CD14-positive monocyte (primary cell): Measurements from ENCODE around the gene STRA6. TPM values are rescaled to one million over a fixed set of nuclear protein-coding genes. Genes with fewer than 3 reads are reported as not detected.
A peak's percentile ranks its signal among the peaks of the same experiment; 100 is the strongest.

Experiments
- DNase-seq, 3 donors: peaks; one replicate each; pipeline ENCODE4 v3.0.0-alpha.2; 2011 to 2022
- H2AFZ ChIP-seq: 2 replicates; pipeline ENCODE4 v1.6.0; 2012; ENCODE audit warnings: mild to moderate bottlenecking, low read depth, low read length, inconsistent platforms; ENCODE audit not compliant: insufficient read depth, poor library complexity, severe bottlenecking
- H3K27ac ChIP-seq, 2 donors: 1 replicate in 1 of 2; 2 replicates in 1 of 2; pipeline ENCODE4 v1.5.1; 2012 to 2013; ENCODE audit warnings: low read length in 2 of 2, control low read depth in 1 of 2, inconsistent platforms in 1 of 2, low read depth in 1 of 2, mild to moderate bottlenecking in 1 of 2
- H3K27me3 ChIP-seq, 2 donors: one replicate each; pipeline versions ENCODE4 v1.6.0 to v1.6.1; 2011 to 2013; ENCODE audit warnings: low read length in 2 of 2; ENCODE audit not compliant: control insufficient read depth in 2 of 2, insufficient read depth in 2 of 2
- H3K36me3 ChIP-seq, 2 donors: replicated peaks in 1 of 2; 1 replicate in 1 of 2; 2 replicates in 1 of 2; pipeline versions ENCODE4 v1.5.1 to v1.6.1; 2012 to 2013; ENCODE audit warnings: low read length in 2 of 2, control low read depth in 1 of 2, inconsistent platforms in 1 of 2, mild to moderate bottlenecking in 1 of 2; ENCODE audit not compliant: insufficient read depth in 2 of 2, control insufficient read depth in 1 of 2
- H3K4me1 ChIP-seq, 2 donors: 1 replicate in 1 of 2; 2 replicates in 1 of 2; pipeline versions ENCODE4 v1.5.1 to v1.6.1; 2012 to 2013; ENCODE audit warnings: low read length in 2 of 2, control low read depth in 1 of 2, inconsistent platforms in 1 of 2, mild to moderate bottlenecking in 1 of 2, moderate library complexity in 1 of 2; ENCODE audit not compliant: insufficient read depth in 2 of 2, control insufficient read depth in 1 of 2
- H3K4me2 ChIP-seq: replicated peaks from 2 replicates; pipeline ENCODE3; 2012; ENCODE audit warnings: low read length, moderate library complexity, mild to moderate bottlenecking; ENCODE audit not compliant: poor library complexity, severe bottlenecking; ENCODE audit errors: extremely low read depth
- H3K4me3 ChIP-seq, 3 experiments: fragments of 200-600 bp in 1 of 3; sonication (generic) in 1 of 3; replicated peaks in 1 of 3; 1 replicate in 2 of 3; 2 replicates in 1 of 3; pipeline ENCODE4 v1.5.1; 2011 to 2013; ENCODE audit warnings: low read length in 3 of 3, mild to moderate bottlenecking in 3 of 3, control low read depth in 2 of 3, low read depth in 2 of 3, inconsistent platforms in 1 of 3, moderate library complexity in 1 of 3
- H3K79me2 ChIP-seq: 2 replicates; pipeline ENCODE4 v1.6.0; 2012; ENCODE audit warnings: mild to moderate bottlenecking, control low read depth, inconsistent platforms, low read length, moderate library complexity; ENCODE audit not compliant: insufficient read depth
- H3K9ac ChIP-seq: 2 replicates; pipeline ENCODE4 v1.6.0; 2017; ENCODE audit warnings: low read length, mild to moderate bottlenecking; ENCODE audit not compliant: insufficient read depth, poor library complexity, severe bottlenecking
- H3K9me3 ChIP-seq, 2 donors: replicated peaks in 1 of 2; 1 replicate in 1 of 2; 2 replicates in 1 of 2; pipeline versions ENCODE4 v1.5.1 to v1.6.1; 2012 to 2013; ENCODE audit warnings: low read length in 2 of 2, control low read depth in 1 of 2; ENCODE audit not compliant: control insufficient read depth in 1 of 2, insufficient read depth in 1 of 2
- H4K20me1 ChIP-seq: 2 replicates; pipeline ENCODE4 v1.6.0; 2012; ENCODE audit warnings: mild to moderate bottlenecking, low read length, control low read depth, moderate library complexity; ENCODE audit not compliant: insufficient read depth
- H3K27ac Mint-ChIP-seq, 7 donors: one replicate each; pipeline ENCODE4 v1.8.0; 2020; ENCODE audit warnings: mild to moderate bottlenecking in 7 of 7, mixed read lengths in 7 of 7, moderate library complexity in 6 of 7, inconsistent platforms in 2 of 7
- H3K27me3 Mint-ChIP-seq, 3 donors: one replicate each; pipeline ENCODE4 v1.8.0; 2021 to 2022; ENCODE audit warnings: low read depth in 3 of 3, mild to moderate bottlenecking in 3 of 3, mixed read lengths in 3 of 3, moderate library complexity in 3 of 3, inconsistent platforms in 1 of 3
- H3K36me3 Mint-ChIP-seq, 2 donors: one replicate each; pipeline ENCODE4 v1.8.0; 2020; ENCODE audit warnings: mixed read lengths in 2 of 2, inconsistent platforms in 1 of 2, mild to moderate bottlenecking in 1 of 2
- H3K4me1 Mint-ChIP-seq: one replicate; pipeline ENCODE4 v1.8.0; 2020; ENCODE audit warnings: mild to moderate bottlenecking, mixed read lengths
- H3K4me3 Mint-ChIP-seq, 2 donors: one replicate each; pipeline ENCODE4 v1.8.0; 2020; ENCODE audit warnings: mild to moderate bottlenecking in 2 of 2, mixed read lengths in 2 of 2, moderate library complexity in 1 of 2
- H3K9me3 Mint-ChIP-seq, 7 donors: one replicate each; pipeline ENCODE4 v1.8.0; 2020 to 2022; ENCODE audit warnings: mixed read lengths in 7 of 7, mild to moderate bottlenecking in 6 of 7, moderate library complexity in 6 of 7, inconsistent platforms in 2 of 7
- WGBS: methylation state at CpG from one replicate; pipeline ENCODE4 v1.1.5; 2013; ENCODE audit warnings: missing lambda C conversion rate; ENCODE audit not compliant: insufficient coverage; 5-methylcytosine and 5-hydroxymethylcytosine counted together
- intact Hi-C, 2 donors: fragments of 100-400 bp; cut with micrococcal nuclease; formaldehyde crosslinking; loops; one replicate each; pipeline versions ENCODE4 v1.15.0 to v1.15.1; 2023
- polyA plus RNA-seq, 3 donors: library from polyadenylated mRNA; depleted of rRNA in 1 of 3; unstranded in 2 of 3; stranded (reverse) in 1 of 3; fragments of 300-500 nt in 2 of 3; fragments of >200 nt in 1 of 3; fragmentation: Illumina TruSeq in 2 of 3; gene quantifications; 1 replicate in 2 of 3; 2 replicates in 1 of 3; pipeline ENCODE4 v1.2.3, GENCODE V29; 2012 to 2021
- TF ChIP-seq, protein P1 (sequence below): fragments of 200-600 bp; IDR thresholded peaks from one replicate; pipeline ENCODE4 v1.8.0; 2022; ENCODE audit warnings: antibody characterized with exemption, mild to moderate bottlenecking

Gene STRA6
- polyA plus RNA-seq, 3 donors, result not detected

- DNase-seq, result no peak
- H3K9me3 Mint-ChIP-seq, result no peaks in the 10 kb centered on the region
- H3K79me2 ChIP-seq, result no peaks in the 10 kb centered on the region
- H3K36me3 Mint-ChIP-seq, result no peaks in the 10 kb centered on the region
- no peak overlapping the region for H3K27ac Mint-ChIP-seq
- intact Hi-C loops, result no loop called here
- H3K9ac ChIP-seq, result no peak overlapping the region
- H3K4me2 ChIP-seq, result no peak overlapping the region
- peaks cover 2 to 16% of the 10 kb centered on the region in 2 donors for H3K27me3 ChIP-seq
- no peak overlapping the region for H3K4me3 ChIP-seq
- no peak overlapping the region for H3K4me3 Mint-ChIP-seq
- no peak overlapping the region for H3K27ac ChIP-seq
- H3K27me3 Mint-ChIP-seq, result peaks cover 25 to 43% (median 31%) of the 10 kb centered on the region in 3 donors
- H3K4me1 ChIP-seq, result no peaks in the 10 kb centered on the region
- WGBS, result 57% methylated on average over 5 of the region's 5 CpGs
- H2AFZ ChIP-seq, result no peak overlapping the region
- no peaks in the 10 kb centered on the region for H3K36me3 ChIP-seq
- no peaks in the 10 kb centered on the region for H4K20me1 ChIP-seq
- no peaks in the 10 kb centered on the region for H3K4me1 Mint-ChIP-seq
- no peaks in the 10 kb centered on the region for H3K9me3 ChIP-seq
- TF ChIP-seq, protein P1, sequence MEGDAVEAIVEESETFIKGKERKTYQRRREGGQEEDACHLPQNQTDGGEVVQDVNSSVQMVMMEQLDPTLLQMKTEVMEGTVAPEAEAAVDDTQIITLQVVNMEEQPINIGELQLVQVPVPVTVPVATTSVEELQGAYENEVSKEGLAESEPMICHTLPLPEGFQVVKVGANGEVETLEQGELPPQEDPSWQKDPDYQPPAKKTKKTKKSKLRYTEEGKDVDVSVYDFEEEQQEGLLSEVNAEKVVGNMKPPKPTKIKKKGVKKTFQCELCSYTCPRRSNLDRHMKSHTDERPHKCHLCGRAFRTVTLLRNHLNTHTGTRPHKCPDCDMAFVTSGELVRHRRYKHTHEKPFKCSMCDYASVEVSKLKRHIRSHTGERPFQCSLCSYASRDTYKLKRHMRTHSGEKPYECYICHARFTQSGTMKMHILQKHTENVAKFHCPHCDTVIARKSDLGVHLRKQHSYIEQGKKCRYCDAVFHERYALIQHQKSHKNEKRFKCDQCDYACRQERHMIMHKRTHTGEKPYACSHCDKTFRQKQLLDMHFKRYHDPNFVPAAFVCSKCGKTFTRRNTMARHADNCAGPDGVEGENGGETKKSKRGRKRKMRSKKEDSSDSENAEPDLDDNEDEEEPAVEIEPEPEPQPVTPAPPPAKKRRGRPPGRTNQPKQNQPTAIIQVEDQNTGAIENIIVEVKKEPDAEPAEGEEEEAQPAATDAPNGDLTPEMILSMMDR, result no peak
Measured at GRCh38 chr15:74225928-74226327, 23.3 kb upstream of the STRA6 start.

DNA sequence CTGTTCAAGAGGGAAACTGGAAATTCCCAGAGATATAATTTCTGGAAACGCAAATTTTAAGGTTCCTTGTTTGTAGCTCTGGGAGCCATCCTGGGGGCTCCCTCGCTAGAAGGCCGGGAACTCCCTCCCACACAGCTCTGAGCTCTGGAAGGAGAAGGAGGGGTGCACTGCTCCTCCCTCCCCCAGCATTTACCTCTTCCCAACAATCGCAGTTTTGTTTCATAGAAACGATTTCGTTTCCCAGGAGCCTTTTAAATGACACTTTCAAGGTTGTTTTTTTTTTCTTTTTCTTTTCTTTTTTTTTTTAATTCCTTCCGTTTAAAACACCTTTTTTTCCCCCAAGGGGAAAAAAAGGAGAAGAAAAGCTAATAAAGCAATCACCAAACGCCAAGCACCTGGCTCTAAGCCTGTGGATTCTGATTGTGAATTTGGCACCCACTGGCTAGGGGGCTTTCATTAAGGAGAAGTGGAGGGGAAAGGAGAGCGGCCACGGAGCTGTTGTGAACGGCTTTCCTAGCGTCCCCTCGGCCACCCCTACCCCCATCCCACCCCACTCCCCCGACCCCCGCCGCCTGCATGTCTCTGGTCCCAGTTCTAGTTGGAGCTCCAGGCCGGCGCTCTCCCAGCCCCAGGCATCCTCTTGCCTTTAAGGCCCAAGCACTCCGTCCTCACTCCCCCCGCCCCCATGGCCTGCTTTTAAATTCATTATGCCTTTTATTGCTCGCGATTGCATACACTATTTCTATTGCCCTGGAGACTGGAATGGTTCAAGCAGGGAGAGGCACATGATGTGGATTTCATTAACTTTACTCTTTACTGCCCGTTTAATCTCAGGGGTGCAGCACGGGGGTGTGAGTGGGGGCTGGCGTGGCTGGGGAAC, 19.9 kb upstream of the STRA6 start:
- Histone ChIP-seq H3K36me3 (no peaks in the 10 kb centered on the region), H3K79me2 (no peaks in the 10 kb centered on the region), H2AFZ (no peak overlapping the region), H3K4me3 (no peak overlapping the region), H3K27ac (no peak overlapping the region), H3K9me3 (no peaks in the 10 kb centered on the region), H3K27me3 (peaks cover 2 to 16% of the 10 kb centered on the region in 2 donors), H3K4me2 (no peak overlapping the region), H3K9ac (no peak overlapping the region), H4K20me1 (no peaks in the 10 kb centered on the region), H3K4me1 (no peaks in the 10 kb centered on the region)
- TF ChIP-seq, protein P1, result no peak
- no peak for DNase-seq
- no peaks in the 10 kb centered on the region for H3K36me3 Mint-ChIP-seq
- intact Hi-C loops, result no loop called here
- H3K27ac Mint-ChIP-seq, result no peak overlapping the region
- H3K9me3 Mint-ChIP-seq, result no peaks in the 10 kb centered on the region
- H3K27me3 Mint-ChIP-seq, result peaks cover 26 to 50% (median 37%) of the 10 kb centered on the region in 3 donors
- H3K4me3 Mint-ChIP-seq, result peak overlapping the region in 1 of 2 donors; percentile 35
- WGBS, result no CpG with 5 or more reads among the region's 25 CpGs
- no peaks in the 10 kb centered on the region for H3K4me1 Mint-ChIP-seq
